GM12878 (cell line): ENCODE data around the gene DLG2. TPM values are rescaled to one million over a fixed set of nuclear protein-coding genes. Genes with fewer than 3 reads are reported as not detected.

Experiments used
- ATAC-seq: fragments of 200-7000 bp; cut with Tn5 transposase; 3 replicates; pipeline ENCODE4 v1.9.1; 2020; ENCODE audit warnings: mild to moderate bottlenecking, moderate library complexity
- BruUV-seq: library from RNA; stranded (reverse); fragments of 400-500 nt; replicated peaks from 2 replicates; lab custom pipeline; 2021; lab: Mats Ljungman, UMichigan
- CTCF ChIA-PET: fragments of 300-600 bp; sonication (Branson Sonifier 250); formaldehyde crosslinking; extraction: SDS; loops from one replicate; lab custom pipeline; 2021; ENCODE audit warnings: inconsistent platforms; lab: Yijun Ruan, JAX
- POLR2A ChIA-PET: fragments of 350-600 bp; formaldehyde crosslinking; extraction: SDS; loops from one replicate; lab custom pipeline; 2021; ENCODE audit warnings: inconsistent platforms; lab: Charles Lee
- RAD21 ChIA-PET: fragments of 300-600 bp; sonication (Branson Sonifier 250); formaldehyde crosslinking; loops from one replicate; lab custom pipeline; 2023; ENCODE audit warnings: antibody characterized with exemption; ENCODE audit not compliant: unreplicated experiment; lab: Charles Lee
- SMC1A ChIA-PET: fragments of 300-600 bp; sonication (Branson Sonifier 250); formaldehyde crosslinking; loops from one replicate; lab custom pipeline; 2023; ENCODE audit not compliant: unreplicated experiment, uncharacterized antibody; lab: Charles Lee
- DNase-seq: peaks from one replicate; pipeline ENCODE4 v3.0.0-alpha.2; 2011; ENCODE audit warnings: low read depth, low spot score
- FAIRE-seq: peaks from 3 replicates; lab custom pipeline; 2011; peaks lifted over from hg19 to GRCh38; lab: Jason Lieb, UNC
- H2AFZ ChIP-seq: 2 replicates; pipeline ENCODE4 v1.6.0; 2011; ENCODE audit warnings: low read depth, low read length, control low read depth; ENCODE audit not compliant: control insufficient read depth
- H3K27ac ChIP-seq: 2 replicates; pipeline ENCODE4 v1.5.1; 2011; ENCODE audit warnings: control low read depth; ENCODE audit not compliant: control insufficient read depth, insufficient read depth
- H3K27me3 ChIP-seq, 2 experiments: replicated peaks in 1 of 2; 2 replicates each; pipeline versions ENCODE4 v1.6.0 to v1.6.1; 2011; ENCODE audit warnings: low read length in 1 of 2; ENCODE audit not compliant: control insufficient read depth in 2 of 2, insufficient read depth in 2 of 2
- H3K36me3 ChIP-seq, 2 experiments: 2 replicates each; pipeline ENCODE4 v1.5.1; 2011; ENCODE audit warnings: low read length in 1 of 2; ENCODE audit not compliant: control insufficient read depth in 2 of 2, insufficient read depth in 2 of 2
- H3K4me1 ChIP-seq: 2 replicates; pipeline ENCODE4 v1.6.1; 2011; ENCODE audit warnings: mild to moderate bottlenecking, low read length, moderate library complexity, mixed read lengths; ENCODE audit not compliant: control insufficient read depth, insufficient read depth
- H3K4me2 ChIP-seq: 2 replicates; pipeline ENCODE4 v1.6.0; 2011; ENCODE audit warnings: control low read depth; ENCODE audit not compliant: control insufficient read depth, insufficient read depth
- H3K4me3 ChIP-seq: fragments of 200-600 bp; sonication (generic); 2 replicates; pipeline ENCODE4 v1.5.1; 2016
- H3K79me2 ChIP-seq: 2 replicates; pipeline ENCODE4 v1.6.0; 2011; ENCODE audit warnings: low read length; ENCODE audit not compliant: control insufficient read depth, insufficient read depth
- H3K9ac ChIP-seq: 2 replicates; pipeline ENCODE4 v1.8.0; 2011; ENCODE audit warnings: low read length, control low read depth, mixed read lengths; ENCODE audit not compliant: control insufficient read depth, insufficient read depth
- H3K9me3 ChIP-seq: replicated peaks from 3 replicates; pipeline ENCODE4 v1.5.1; 2011; ENCODE audit warnings: mild to moderate bottlenecking, low read length; ENCODE audit not compliant: control insufficient read depth, insufficient read depth
- H4K20me1 ChIP-seq: 2 replicates; pipeline ENCODE4 v1.6.0; 2011; ENCODE audit not compliant: control insufficient read depth, insufficient read depth
- ASH2L ChIP-seq: fragments of 300-600, 200-600 bp; sonication (generic); IDR thresholded peaks from 2 replicates; pipeline ENCODE4 v1.6.1; 2017; ENCODE audit warnings: low read depth, mild to moderate bottlenecking, borderline replicate concordance
- CBX3 ChIP-seq: fragments of 200-600 bp; sonication (generic); IDR thresholded peaks from 2 replicates; pipeline ENCODE4 v1.6.1; 2016; ENCODE audit warnings: low read depth, borderline replicate concordance
- IKZF1 ChIP-seq: fragments of 450-650 bp; conservative IDR thresholded peaks from 2 replicates; pipeline ENCODE4 v1.6.1; 2017; ENCODE audit warnings: antibody characterized with exemption, mild to moderate bottlenecking
- MEF2B ChIP-seq: fragments of 450-650 bp; IDR thresholded peaks from 2 replicates; pipeline ENCODE4 v1.6.1; 2018; ENCODE audit warnings: mild to moderate bottlenecking, moderate library complexity; ENCODE audit not compliant: partially characterized antibody, poor library complexity, severe bottlenecking
- NFYA ChIP-seq: IDR thresholded peaks from 2 replicates; pipeline ENCODE4 v1.6.1; 2011; ENCODE audit warnings: low read depth, mild to moderate bottlenecking, low read length, improper control_type of control experiment, borderline replicate concordance
- NFYB ChIP-seq: IDR thresholded peaks from 2 replicates; pipeline ENCODE4 v1.6.1; 2011; ENCODE audit warnings: low read depth, mild to moderate bottlenecking, low read length, improper control_type of control experiment, moderate library complexity; ENCODE audit not compliant: insufficient read depth
- NR2F1 ChIP-seq: fragments of 450-650 bp; conservative IDR thresholded peaks from 2 replicates; pipeline ENCODE4 v1.6.1; 2017; ENCODE audit warnings: mild to moderate bottlenecking
- RAD21 ChIP-seq: IDR thresholded peaks from 2 replicates; pipeline ENCODE4 v1.6.1; 2011; ENCODE audit warnings: mild to moderate bottlenecking, low read depth, low read length, moderate library complexity; ENCODE audit not compliant: insufficient read depth
- SMAD1 ChIP-seq: fragments of 450-650 bp; IDR thresholded peaks from 2 replicates; pipeline ENCODE4 v1.6.1; 2018; ENCODE audit warnings: mild to moderate bottlenecking, low read depth; ENCODE audit not compliant: partially characterized antibody
- SMAD5 ChIP-seq: IDR thresholded peaks from 2 replicates; pipeline ENCODE4 v1.6.1; 2016; ENCODE audit warnings: antibody characterized with exemption, low read depth
- SP1 ChIP-seq: IDR thresholded peaks from one replicate; pipeline ENCODE4 v1.6.1; 2011; ENCODE audit warnings: low read depth, low read length
- SUZ12 ChIP-seq: fragments of 200-600 bp; sonication (generic); IDR thresholded peaks from one replicate; pipeline ENCODE4 v1.6.1; 2018; ENCODE audit warnings: antibody characterized with exemption, mild to moderate bottlenecking; ENCODE audit not compliant: unreplicated experiment
- ZBED1 ChIP-seq: IDR thresholded peaks from 2 replicates; pipeline ENCODE4 v1.6.1; 2016; ENCODE audit warnings: borderline replicate concordance
- ZNF207 ChIP-seq: fragments of 450-650 bp; IDR thresholded peaks from 2 replicates; pipeline ENCODE4 v1.6.1; 2014; ENCODE audit warnings: antibody characterized with exemption, mild to moderate bottlenecking, borderline replicate concordance
- WGBS: methylation state at CpG from one replicate; pipeline ENCODE4 v1.1.6; 2016; ENCODE audit warnings: low lambda C conversion rate; ENCODE audit not compliant: insufficient replicate concordance, insufficient coverage; ENCODE audit errors: missing lambda C conversion rate; 5-methylcytosine and 5-hydroxymethylcytosine counted together
- in situ Hi-C: fragments of 300-500 bp; cut with MboI; formaldehyde crosslinking; loops from 9 replicates; pipeline ENCODE4 v1.14.3; 2018; ENCODE audit warnings: mixed read lengths
- intact Hi-C: fragments of 100-400 bp; cut with micrococcal nuclease; formaldehyde crosslinking; loops from one replicate; pipeline ENCODE4 v1.14.2; 2022; ENCODE audit not compliant: unreplicated experiment
- polyA plus RNA-seq, 11 experiments: library from polyadenylated mRNA; depleted of rRNA in 4 of 11; unstranded in 6 of 11; stranded (reverse) in 5 of 11; fragments of >200 nt; fragmentation: Nextera tagmentation in 4 of 11; fragmentation: Illumina TruSeq in 1 of 11; extraction: Ambion mirVana in 4 of 11; extraction: Trizol in 1 of 11; gene quantifications; 1 replicate in 1 of 11; 2 replicates in 10 of 11; pipeline versions ENCODE4 v1.2.1 to v1.2.3, GENCODE V29; 2011 to 2016; ENCODE audit warnings: inconsistent platforms in 2 of 11, missing spikeins in 2 of 11, low read depth in 1 of 11
- total RNA-seq, 4 experiments: library from RNA; depleted of rRNA in 3 of 4; stranded (reverse); fragments of >200 nt in 3 of 4; fragmentation: Illumina TruSeq in 1 of 4; extraction: Trizol in 1 of 4; gene quantifications; 2 replicates each; pipeline versions ENCODE4 v1.2.1 to v1.2.3, GENCODE V29; 2013 to 2021
- TF ChIP-seq, protein P1 (sequence below): fragments of 450-650 bp; IDR thresholded peaks from 2 replicates; pipeline ENCODE4 v1.6.1; 2018; ENCODE audit warnings: mild to moderate bottlenecking, low read depth, moderate library complexity; ENCODE audit not compliant: partially characterized antibody
- TF ChIP-seq, protein P2 (sequence below): fragments of 450-650 bp; formaldehyde crosslinking; IDR thresholded peaks from 2 replicates; pipeline ENCODE4 v1.5.0; 2022; ENCODE audit warnings: mild to moderate bottlenecking, missing genetic modification characterization

DLG2 gene
- total and polyA plus RNA-seq, 10 of the 15 experiments (the other 5 are each of a cell fraction or from before 2014, with no cell fraction given): 0.09 to 0.98 (median 0.35) TPM

GRCh38 chr11:85658180-85658579 is 31.0 kb upstream of the DLG2 start:
- POLR2A ChIA-PET: interaction anchor here (1.2 to 1.5 kb wide), 2 partner anchors 10 to 30 kb away, joined by 4 to 6 read pairs; partner anchors contain the start of gene TMEM126B
- FAIRE-seq (no peak), ATAC-seq (no peak), DNase-seq (no peak)
- H3K4me3 ChIP-seq: no peak overlapping the region
- H3K4me1 ChIP-seq: no peaks in the 10 kb centered on the region
- RAD21 ChIA-PET: interaction anchor here (2.8 kb wide), 1 partner anchor 9 kb away, joined by 9 read pairs; no protein-coding TSS in a partner anchor
- H3K9me3 ChIP-seq: no peaks in the 10 kb centered on the region
- H3K36me3 ChIP-seq: peaks cover 0 to 23% of the 10 kb centered on the region in 2 experiments; a peak in 3 of 4 replicates
- H3K27me3 ChIP-seq: no peaks in the 10 kb centered on the region
- intact Hi-C loops: no loop called here
- no peak overlapping the region for H3K9ac ChIP-seq
- CTCF ChIA-PET: no interaction called here
- no peak overlapping the region for H3K27ac ChIP-seq
- 100% methylated on average over 1 of the region's 1 CpG for WGBS
- H4K20me1 ChIP-seq: peaks cover 3% of the 10 kb centered on the region; the same call in 1 of the 2 replicates
- TF ChIP-seq CBX3: no peak
- no peak for TF ChIP-seq SMAD5
- no peak for TF ChIP-seq ZBED1
- TF ChIP-seq NR2F1: no peak
- no peak for TF ChIP-seq SMAD1
- TF ChIP-seq NFYA: no peak
- TF ChIP-seq ZNF207: no peak
- no peak for TF ChIP-seq NFYB
- no peak for TF ChIP-seq SUZ12
- TF ChIP-seq, protein P1, sequence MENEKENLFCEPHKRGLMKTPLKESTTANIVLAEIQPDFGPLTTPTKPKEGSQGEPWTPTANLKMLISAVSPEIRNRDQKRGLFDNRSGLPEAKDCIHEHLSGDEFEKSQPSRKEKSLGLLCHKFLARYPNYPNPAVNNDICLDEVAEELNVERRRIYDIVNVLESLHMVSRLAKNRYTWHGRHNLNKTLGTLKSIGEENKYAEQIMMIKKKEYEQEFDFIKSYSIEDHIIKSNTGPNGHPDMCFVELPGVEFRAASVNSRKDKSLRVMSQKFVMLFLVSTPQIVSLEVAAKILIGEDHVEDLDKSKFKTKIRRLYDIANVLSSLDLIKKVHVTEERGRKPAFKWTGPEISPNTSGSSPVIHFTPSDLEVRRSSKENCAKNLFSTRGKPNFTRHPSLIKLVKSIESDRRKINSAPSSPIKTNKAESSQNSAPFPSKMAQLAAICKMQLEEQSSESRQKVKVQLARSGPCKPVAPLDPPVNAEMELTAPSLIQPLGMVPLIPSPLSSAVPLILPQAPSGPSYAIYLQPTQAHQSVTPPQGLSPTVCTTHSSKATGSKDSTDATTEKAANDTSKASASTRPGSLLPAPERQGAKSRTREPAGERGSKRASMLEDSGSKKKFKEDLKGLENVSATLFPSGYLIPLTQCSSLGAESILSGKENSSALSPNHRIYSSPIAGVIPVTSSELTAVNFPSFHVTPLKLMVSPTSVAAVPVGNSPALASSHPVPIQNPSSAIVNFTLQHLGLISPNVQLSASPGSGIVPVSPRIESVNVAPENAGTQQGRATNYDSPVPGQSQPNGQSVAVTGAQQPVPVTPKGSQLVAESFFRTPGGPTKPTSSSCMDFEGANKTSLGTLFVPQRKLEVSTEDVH: no peak
- TF ChIP-seq RAD21: no peak
- TF ChIP-seq ASH2L: no peak
- TF ChIP-seq MEF2B: no peak
- TF ChIP-seq, protein P2, sequence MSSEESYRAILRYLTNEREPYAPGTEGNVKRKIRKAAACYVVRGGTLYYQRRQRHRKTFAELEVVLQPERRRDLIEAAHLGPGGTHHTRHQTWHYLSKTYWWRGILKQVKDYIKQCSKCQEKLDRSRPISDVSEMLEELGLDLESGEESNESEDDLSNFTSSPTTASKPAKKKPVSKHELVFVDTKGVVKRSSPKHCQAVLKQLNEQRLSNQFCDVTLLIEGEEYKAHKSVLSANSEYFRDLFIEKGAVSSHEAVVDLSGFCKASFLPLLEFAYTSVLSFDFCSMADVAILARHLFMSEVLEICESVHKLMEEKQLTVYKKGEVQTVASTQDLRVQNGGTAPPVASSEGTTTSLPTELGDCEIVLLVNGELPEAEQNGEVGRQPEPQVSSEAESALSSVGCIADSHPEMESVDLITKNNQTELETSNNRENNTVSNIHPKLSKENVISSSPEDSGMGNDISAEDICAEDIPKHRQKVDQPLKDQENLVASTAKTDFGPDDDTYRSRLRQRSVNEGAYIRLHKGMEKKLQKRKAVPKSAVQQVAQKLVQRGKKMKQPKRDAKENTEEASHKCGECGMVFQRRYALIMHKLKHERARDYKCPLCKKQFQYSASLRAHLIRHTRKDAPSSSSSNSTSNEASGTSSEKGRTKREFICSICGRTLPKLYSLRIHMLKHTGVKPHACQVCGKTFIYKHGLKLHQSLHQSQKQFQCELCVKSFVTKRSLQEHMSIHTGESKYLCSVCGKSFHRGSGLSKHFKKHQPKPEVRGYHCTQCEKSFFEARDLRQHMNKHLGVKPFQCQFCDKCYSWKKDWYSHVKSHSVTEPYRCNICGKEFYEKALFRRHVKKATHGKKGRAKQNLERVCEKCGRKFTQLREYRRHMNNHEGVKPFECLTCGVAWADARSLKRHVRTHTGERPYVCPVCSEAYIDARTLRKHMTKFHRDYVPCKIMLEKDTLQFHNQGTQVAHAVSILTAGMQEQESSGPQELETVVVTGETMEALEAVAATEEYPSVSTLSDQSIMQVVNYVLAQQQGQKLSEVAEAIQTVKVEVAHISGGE: no peak
- no peak for TF ChIP-seq IKZF1
- no peak for TF ChIP-seq SP1
- in situ Hi-C loops: no loop called here
- H2AFZ ChIP-seq: no peak overlapping the region
- SMC1A ChIA-PET: interaction anchor here (0.6 to 8.2 kb wide), 2 partner anchors 10 to 168 kb away, joined by 3 to 66 read pairs; partner anchors contain the start of gene TMEM126A
- BruUV-seq: no TSS peak
- peaks cover 53% of the 10 kb centered on the region for H3K79me2 ChIP-seq
- no peak overlapping the region for H3K4me2 ChIP-seq
